ENCODE data around the gene IFNG. TPM values are rescaled to one million over a fixed set of nuclear protein-coding genes. Genes with fewer than 3 reads are reported as not detected.
A peak's percentile ranks its signal among the peaks of the same experiment; 100 is the strongest.

Gene IFNG
- total RNA-seq, 1 experiment from 2014 or later: not detected

GRCh38 chr12:68169213-68169889 is 9.8 kb upstream of the IFNG start:
- no peak for DNase-seq (ENCODE audit: low spot score)

DNA sequence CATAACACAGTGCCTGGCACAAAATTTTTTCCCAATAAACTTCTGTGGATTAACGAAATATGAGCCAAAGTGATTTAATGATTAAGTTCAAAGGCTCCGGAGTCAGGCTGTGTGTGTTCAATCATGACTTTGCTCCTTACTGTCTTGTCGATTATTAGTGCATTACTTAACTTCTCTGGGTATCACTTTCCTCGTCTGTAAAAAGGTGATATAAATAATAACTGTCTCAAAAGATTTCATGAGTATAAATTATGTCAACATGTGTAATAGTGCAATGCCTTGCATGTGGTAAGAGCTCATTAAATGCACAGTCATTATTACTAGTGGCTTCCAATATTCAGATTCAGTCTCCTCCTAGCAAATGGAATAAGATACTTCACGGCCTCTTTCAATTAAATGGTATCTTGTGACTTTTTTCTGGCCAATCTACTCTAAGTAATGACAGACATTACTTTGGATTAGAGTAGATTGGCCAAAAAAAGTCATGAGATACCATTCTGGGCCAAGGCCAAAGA is 6.8 kb upstream of the IFNG start:
- DNase-seq (ENCODE audit: low spot score): no peak

DNA sequence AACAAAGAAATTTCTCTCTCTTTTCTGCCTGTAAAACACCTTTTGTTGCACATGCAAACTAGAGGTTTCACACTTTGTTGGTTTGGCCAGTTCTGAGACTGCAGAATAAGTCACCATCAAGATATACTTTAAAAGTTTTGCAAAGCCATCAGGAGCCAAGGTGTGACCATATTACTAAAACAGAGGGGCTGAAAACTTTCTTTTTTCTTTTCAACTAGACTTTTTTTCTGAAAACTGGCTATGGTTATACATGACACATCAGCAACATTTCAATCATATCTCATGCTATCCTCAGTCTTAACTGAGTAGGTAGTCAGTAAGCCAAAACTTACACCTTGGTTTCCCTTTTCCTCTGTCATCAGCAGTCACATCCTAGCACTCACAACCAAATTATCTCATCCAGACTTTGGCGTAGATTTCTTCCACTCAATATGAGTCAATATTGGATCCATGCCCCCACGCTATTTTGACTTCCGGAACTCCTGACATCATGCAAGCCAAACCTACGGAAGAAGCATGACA is 4.1 kb upstream of the IFNG start:
- DNase-seq (ENCODE audit: low spot score): no peak

GRCh38 chr12:68162374-68162773 is 2.8 kb upstream of the IFNG start:
- DNase-seq (ENCODE audit: low spot score): no peak

- peak; percentile 64 for DNase-seq (ENCODE audit: low spot score)
These were observed 1.1 kb downstream of the IFNG start for GRCh38 chr12:68158432-68158831.

- no peak for DNase-seq (ENCODE audit: low spot score)
These were observed 2.2 kb downstream of the IFNG start for GRCh38 chr12:68157380-68157779.

DNA sequence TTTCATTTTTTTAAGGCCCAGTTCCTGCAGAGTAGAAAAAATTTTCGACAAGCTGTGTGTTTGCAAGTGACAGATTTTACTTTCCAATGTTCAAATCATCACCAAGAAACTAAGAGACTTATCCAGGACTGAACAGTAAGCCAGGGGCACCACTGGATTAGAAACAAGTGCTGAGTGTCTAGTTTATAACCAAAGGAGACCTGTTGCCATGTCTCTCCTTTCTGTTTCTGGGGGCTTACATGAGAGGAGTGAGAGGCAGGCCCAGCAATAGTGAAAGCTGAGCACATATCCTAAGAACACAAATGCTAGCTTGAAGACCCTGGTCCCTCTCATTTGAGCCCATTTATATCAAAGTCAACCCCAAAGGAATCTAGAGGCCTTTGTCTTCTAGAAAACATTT is 2.9 kb downstream of the IFNG start:
- no peak for DNase-seq (ENCODE audit: low spot score)

GRCh38 chr12:68154779-68155178 is 4.8 kb downstream of the IFNG start:
- DNase-seq (ENCODE audit: low spot score): no peak

GRCh38 chr12:68148261-68148951 is 11.1 kb downstream of the IFNG start:
- DNase-seq (ENCODE audit: low spot score): no peak

DNA sequence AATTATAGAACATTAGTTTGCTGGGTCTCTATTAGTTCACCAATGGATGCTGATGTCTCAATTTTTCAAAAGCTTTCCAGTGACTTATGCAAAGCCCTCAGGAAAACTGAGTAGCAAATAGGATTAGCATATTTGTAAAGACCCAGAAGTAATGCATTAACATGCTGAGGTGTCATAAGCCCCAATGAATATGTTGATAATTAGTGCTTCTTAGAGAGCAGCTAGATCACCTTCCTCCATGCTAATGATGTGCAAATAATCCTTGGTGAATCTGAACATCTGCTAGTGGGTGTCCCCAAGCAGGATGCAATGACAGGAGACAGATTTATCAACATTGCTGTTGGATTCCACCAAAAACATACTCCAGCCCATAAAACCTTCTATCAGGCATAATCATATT is 19.0 kb downstream of the IFNG start:
- DNase-seq (ENCODE audit: low spot score): no peak

DNA sequence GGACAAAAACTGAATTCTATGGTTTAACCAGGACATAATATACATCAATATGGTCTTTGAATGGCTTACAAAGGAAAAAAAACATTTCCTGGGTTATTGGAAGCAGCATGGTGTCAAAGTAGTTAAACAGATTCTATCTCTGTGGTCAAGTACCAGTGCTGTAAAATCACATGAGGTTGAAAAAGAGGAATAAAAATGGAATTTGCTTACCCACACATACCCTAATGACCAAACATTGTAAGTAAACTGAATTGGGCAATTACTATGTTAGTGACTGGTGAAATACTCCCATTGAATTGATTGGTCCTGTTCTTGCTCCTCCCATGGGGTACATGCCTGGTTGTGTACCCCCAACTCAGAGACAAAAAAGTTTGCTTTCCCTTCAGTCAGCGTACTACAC is 19.6 kb downstream of the IFNG start:
- no peak for DNase-seq (ENCODE audit: low spot score)

GRCh38 chr12:68139001-68139400 is 20.5 kb downstream of the IFNG start:
- no peak for DNase-seq (ENCODE audit: low spot score)

- no peak for DNase-seq (ENCODE audit: low spot score)
These were observed 21.1 kb downstream of the IFNG start for GRCh38 chr12:68138480-68138879.

DNA sequence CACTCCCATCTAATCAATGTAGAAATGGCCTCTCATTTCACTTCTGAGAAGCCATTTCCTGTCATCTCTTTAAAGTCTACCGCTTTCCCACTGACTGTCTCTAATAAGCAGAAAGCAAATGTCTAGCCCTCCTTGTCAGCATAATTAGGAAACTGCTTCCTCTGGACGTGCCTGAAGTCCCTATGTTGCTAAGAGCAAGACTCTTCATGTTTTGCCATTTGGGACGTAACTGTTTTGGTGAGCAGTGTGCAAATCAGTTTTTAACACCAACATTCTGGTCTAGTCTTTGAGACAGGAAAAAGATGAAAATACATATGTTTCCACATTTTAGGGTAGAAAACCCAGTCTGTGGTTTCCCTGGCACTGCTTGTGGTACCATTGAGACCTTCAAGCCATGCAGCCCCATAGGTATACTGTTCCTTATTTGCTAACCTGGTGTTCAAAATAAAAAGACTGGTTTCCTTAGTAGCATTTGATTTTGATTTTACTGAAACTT is 22.2 kb downstream of the IFNG start:
- no peak for DNase-seq (ENCODE audit: low spot score)

DNA sequence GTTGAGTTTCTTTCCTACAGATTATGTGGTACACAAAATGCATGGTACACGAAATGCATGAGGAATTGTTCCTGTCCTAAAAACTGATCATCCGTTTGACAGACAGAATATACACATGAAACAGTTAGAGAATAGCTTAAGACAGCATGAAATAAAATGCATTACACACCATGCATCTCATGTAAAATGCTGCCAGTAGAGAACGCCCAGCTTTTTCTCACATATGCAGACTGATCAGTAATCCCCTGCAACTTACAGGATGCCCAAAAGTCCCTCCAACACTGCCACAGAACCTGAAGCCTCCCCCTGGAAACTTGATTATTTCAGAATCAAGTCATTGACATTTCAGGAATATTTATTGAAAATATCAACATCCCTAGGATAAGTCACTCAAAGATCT is 24.0 kb downstream of the IFNG start:
- no peak for DNase-seq (ENCODE audit: low spot score)

GRCh38 chr12:68131867-68132414 is 27.6 kb downstream of the IFNG start:
- DNase-seq (ENCODE audit: low spot score): no peak

DNA sequence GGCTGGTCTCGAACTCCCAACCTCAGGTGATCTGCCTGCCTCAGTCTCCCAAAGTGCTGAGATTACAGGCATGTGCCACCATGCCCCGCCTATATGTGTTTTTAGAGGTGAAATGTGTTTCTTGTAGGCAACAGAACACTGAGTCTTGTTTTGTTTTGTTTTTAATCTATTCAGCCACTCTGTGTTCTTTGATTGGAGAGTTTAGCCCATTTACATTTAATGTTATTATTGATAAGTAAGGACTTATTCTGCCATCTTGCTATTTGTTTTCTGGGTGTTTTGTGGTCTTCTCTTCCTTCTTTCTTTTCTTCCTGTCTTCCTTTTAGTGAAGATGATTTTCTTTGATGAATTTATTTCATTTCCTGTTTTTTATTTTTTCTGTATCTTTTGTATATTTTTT is 29.6 kb downstream of the IFNG start:
- DNase-seq (ENCODE audit: low spot score): no peak

DNA sequence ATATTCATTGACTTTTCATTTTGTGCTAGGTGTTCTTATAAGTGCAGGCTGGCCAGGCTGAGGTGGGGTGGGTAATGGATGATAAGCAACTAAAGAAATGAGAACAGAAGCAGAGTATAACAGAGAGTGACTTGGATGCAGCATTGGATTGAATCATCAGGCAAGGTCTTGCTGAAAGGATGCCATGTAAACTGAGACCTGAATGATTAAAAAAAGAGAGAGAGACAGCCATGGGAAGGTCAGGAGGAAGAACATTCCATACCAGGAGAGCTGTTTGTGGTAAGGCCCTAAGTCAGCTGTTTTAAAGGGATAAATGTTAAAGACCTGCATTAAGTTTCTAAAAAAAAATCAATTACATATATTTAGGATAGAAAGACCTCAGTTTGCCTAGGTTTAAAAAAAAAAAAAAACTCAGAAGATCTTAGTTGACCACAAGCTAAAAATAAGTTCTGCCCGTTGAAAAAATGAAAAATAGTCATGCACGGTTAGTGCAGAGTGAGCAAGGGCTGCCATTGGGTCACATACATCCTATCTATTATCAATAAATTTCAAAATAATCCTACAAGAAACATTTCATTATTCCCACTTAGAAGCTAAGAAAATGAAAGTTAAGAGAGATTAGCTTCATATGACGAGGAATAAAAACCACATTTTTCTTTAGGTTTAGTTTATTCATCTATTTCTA is 37.2 kb downstream of the IFNG start:
- DNase-seq (ENCODE audit: low spot score): no peak

GRCh38 chr12:68121143-68121542 is 38.4 kb downstream of the IFNG start:
- DNase-seq (ENCODE audit: low spot score): no peak

DNA sequence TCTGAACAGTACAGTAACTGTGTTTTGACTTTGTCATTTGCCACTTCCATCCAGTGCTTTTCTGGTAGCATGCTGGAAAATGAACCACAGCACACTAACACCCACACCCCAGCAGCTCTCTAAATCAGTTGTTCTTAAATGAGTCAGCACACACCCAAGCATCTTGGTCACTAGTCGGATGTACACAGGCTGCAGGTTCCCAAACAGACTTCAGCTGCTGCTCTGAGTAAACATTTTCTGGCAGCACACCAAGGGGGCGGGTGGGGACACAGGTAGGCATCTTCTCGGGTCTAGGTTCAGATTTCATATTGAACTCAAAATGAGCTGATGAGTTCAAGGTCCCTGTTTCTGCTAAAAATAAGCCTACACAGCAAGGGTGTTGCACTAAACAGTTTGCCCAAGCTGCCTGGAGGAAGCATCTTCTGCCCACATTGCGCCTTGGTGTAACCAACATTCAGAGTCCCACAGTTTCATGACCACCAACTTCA is 39.8 kb downstream of the IFNG start:
- DNase-seq (ENCODE audit: low spot score): no peak

DNA sequence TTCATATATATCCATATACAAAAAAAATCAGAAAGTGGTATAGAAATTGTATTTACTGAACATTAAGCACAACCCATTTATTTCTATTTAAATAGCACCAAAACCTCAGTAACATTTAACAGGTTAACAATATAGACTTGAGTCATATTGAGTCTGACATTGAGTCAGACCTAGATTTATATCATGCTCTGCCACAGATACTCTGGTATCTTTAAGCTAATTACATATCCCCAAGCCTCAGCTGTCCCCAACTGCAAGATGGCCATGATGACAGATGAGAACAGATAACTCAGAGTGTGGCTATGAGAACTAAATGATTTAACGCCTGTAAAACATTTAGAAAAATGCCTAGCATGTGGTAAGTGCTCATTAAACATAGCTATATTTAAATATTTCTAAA is 40.3 kb downstream of the IFNG start:
- no peak for DNase-seq (ENCODE audit: low spot score)

All from HT-29 (cell line).